ENCODE measurements around the gene IFITM2.
"Not testable (repeated sequence)": the region's sequence is repeated elsewhere in the genome, so short reads cannot be mapped to it uniquely, and the experiment has no call there.

Gene IFITM2

GRCh38 chr11:327581-327923, 19.9 kb downstream of the IFITM2 start:
- no peak for DNase-seq

GRCh38 chr11:328012-328411, 20.4 kb downstream of the IFITM2 start:
- DNase-seq, result no peak

- not testable (repeated sequence) for DNase-seq
Measured at GRCh38 chr11:328516-329100, 21.0 kb downstream of the IFITM2 start.

GRCh38 chr11:329886-330253, 22.3 kb downstream of the IFITM2 start:
- no peak for DNase-seq

- no peak for DNase-seq
Measured at GRCh38 chr11:330307-330693, 22.7 kb downstream of the IFITM2 start.

GRCh38 chr11:330694-331357, 23.2 kb downstream of the IFITM2 start:
- DNase-seq, result no peak

- no peak for DNase-seq
Measured at GRCh38 chr11:331358-332060, 23.9 kb downstream of the IFITM2 start.

DNA sequence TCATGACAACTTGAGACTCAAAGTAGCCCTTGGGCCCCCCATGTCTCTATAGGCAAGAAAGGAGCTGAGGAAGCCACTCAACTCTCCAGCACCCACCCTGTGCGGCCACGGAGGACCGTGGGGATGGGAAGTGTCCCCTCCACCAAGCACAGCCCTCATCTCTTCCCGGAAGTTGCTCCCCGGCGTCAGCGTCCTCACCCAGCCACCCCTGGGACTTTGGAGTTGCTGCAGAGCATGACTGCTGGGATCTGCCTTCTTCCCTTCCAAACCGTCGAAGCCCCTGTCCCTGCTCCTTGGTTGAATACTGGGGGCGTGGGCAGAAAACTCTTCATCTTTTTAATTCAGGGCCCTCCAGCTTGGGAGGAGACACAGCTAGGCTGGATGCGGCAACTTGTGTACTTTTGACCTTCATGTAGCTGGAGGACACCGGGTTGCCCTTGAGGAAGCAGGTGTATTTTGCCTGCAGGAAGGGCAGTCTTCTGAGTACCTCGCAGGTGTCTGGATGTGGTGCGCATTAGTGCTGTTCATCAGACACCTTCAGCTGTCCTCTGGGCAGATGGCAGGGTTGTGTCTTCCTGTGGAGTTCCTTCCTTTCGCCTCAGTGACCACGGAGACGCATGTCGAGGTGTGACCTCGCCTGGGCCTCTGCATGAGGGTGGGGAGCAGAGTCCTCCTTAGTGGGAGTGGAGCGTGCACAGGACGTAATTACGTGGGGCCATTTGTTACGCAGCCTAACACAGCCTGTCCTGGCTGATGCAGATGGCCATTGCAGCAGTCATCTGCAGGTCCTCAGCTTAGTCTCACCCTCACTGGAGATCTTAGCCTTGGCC, 25.2 kb downstream of the IFITM2 start:
- no peak for DNase-seq

GRCh38 chr11:333616-334263, 26.1 kb downstream of the IFITM2 start:
- DNase-seq, result not testable (repeated sequence)

DNA sequence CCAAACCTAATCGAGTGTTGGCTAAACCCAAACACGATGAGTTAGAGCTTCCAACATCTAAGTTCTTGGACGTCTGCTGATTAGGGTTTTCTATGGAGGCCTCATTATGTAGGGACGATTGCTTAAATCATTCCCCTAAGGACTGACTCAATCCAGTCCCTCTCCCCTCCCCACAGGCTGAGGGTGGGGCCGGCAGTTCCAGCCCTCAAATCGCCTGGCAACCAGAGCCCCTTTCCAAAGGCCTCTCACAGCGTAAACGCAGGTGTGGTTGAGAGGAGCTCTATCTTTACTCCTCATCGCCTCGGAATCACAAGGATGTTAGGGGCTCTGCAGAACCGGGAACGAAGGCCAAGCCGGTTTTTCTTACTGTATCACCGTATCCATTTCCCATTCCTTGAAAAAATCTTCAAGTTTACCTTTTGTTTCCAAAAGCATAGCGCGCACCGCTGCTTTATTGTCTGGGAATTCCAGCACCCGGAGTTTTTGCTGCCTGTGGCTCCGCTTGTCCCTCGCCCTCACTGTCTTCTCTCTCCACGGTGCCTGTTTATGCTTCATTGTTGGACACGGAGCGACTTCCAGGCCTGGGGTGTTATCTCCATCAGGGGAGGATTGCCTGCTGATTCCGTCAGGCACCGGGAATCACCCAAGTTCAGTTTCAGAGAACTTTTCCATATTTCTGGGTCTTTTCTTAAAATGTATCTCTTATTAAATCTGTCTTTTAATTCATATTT, 26.8 kb downstream of the IFITM2 start:
- no peak for DNase-seq

DNA sequence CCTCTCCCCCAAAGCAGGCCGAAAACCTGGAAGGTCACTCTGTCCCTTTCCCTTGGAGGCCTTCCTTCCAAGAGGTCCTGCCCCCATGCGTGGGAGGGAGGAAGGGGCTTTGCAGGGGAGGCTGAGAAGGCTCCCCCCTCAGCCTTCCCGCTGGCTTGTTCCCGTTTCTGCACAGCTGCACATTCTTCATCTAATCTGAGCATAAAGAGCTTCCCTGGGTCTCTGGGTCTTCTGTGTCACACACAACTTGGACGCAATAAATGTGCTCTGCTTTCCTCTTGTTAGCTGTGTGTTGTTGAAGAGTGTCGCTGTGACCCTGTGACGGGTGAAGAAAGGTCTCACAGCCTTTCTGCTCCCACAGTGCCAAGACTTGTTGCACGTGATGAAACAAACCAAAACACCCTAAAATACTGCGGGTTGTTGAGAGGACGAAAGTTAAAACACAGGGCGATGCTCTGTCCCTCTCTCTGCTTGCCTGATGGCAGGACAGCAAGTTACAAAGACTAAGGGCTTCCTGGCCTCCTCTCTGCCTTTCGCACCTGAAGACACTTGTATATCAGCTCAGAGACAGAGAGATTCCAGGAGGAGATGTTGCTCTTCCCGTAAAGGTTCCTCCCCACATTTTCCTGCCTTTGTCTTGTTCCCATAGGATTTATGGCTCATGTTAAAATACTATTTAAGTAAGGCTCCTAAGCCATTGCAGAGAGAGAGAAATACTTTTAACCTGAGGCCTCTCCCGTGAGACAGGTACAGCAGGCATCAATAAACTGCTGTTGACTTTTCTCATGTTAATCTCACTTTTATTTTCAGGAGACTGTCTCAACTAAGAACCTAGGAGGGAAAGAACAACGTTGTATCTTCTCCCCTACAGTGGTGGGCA, 28.4 kb downstream of the IFITM2 start:
- peak; percentile 30 for DNase-seq

DNA sequence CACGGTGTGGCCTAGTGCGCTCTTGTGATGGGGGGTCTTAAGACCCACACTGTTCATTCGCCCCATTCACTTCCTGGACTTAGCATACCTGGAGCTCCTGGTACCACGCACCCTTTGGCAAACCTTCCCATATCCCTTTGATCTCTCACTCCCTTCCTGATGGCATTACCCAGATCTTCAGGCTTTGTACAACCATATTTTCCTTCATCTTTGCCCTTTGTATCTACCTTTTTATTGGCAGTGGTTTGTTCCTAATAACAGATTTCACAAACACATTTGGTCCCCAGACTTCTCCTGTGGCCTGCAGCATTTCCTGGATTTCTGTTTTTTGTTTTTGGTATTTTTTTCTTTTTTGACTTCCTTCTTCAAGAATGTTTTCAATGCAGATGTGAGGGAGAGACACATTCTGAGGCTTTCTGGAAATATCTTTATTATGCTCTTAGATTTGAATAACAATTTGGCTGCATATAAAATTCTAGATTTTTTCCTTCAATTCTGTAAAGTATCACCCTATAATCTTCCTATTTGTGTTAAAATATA, 29.1 kb downstream of the IFITM2 start:
- DNase-seq, result no peak

DNA sequence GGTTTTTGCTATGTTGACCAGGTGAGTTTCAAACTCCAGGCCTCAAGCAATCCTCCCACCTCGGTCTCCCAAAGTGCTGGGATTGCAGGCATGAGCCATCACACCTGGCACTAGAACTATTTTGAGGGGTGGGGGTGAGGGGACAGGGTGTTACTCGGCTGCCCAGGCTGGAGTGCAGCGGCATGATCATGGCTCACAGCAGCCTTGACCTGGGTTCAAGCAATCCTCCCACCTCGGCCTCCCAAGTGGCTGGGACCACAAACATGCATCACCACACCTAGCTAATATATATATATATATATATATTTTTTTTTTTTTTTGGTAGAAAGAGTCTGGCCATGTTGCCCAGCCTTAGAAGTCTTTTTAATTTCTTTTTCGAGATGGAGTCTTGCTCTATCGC, 30.1 kb downstream of the IFITM2 start:
- no peak for DNase-seq

- no peak for DNase-seq
Measured at GRCh38 chr11:339963-340362, 32.3 kb downstream of the IFITM2 start.

DNA sequence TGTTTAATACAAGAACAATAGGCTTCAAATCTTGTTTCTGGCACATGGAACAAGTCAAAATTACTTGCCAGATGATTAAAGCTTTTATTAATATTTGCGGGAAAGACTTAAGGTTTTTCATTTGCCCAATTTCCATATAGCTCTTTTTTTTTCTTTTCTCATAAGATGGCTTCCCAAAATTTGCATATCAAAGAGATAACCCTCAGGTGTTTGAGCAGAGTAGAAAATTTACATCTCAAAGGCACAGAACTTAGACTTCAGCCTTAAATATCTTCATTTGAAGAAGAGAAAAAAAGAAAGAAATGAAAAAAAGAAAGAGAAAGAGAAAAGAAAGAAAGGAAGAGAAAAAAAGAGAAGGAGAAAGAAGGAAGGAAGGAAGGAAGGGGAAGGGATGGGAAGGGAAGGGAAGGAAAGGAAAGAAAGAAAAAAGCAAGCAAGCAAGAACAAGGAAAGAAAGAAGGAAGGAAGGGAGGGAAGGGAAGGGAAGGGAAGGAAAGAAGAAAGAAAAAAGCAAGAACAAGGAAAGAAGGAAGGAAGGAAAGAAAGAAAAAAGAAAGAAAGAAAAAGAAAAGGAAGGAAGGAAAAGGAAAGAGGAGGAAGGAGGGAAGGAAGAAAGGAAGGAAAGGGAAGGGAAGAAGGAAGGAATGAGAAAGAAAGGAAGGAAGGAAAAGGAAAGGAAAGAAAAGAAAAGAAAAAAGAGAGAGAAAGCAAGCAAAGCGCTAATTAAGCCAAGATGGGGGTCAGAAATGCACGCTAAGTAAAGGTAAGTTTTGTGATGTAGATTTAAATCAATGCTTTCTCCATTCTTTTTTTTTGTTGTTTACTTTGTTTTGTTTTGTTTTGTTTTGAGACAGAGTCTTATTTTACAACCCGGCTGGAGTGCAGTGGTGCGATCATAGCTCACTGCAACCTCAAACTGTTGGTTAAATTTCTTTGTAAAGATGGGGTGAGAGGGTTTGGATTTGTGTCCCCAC, 33.2 kb downstream of the IFITM2 start:
- DNase-seq, result no peak

DNA sequence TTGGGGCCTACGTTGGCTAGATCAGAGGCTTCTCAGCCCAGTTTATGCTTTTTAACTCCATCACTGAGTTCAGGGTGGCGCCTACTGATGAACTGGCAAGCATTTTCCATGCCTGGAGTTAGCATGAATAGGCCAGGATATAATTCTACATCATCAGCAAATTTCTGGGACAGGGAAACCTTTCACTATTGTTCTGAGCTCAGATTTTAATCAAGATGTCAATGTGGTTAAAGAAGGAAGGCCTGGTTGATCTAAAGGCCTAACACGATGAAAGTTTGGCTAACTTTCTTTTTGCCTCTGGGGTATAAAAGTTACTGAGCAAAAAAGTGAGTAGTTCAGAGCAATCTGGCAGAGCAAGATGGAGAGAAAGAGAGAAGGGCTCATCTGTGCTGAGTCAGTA, 34.7 kb downstream of the IFITM2 start:
- DNase-seq, result no peak

- no peak for DNase-seq
Measured at GRCh38 chr11:344836-345578, 37.4 kb downstream of the IFITM2 start.

DNA sequence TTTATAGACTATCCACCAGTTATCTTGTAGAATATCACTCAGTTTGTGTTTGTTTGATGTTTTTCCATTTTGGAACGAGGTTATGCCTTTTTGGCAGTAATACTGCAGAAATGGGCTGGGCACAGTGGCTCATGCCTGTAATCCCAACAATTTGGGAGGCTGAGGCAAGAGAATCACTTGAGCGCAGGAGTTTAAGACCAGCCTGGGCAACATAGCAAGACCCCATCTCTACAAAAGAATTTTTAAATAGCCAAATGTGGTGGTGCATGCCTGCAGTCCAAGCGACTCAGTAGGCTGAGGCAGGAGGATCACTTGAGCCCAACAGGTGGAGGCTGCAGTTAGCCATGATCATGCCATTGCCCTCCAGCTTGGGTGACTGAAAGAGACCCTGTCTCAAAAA, 38.9 kb downstream of the IFITM2 start:
- no peak for DNase-seq

Data from midbrain (tissue), 1 donor.